NCI-H446 (cell line): ENCODE results near the gene IER5.

Experiments used
- DNase-seq, 2 experiments: peaks; one replicate each; lab custom pipeline; 2025; lab: John Stamatoyannopoulos, UW

Gene IER5

DNA sequence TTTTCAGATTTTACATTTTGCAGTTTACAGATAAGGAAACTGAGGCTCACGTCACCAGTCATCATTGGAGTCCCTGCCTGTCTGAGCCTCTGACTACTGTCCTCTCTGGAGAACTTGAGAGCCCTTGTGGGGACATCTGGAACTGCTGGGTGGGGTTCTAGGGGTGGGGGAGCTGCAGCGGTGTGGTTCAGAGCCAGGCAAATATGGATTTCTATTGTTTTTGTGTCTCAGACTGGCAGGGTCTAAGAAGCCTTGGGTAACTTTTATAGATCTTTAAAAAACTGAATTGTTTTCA, 46.9 kb downstream of the IER5 start:
- DNase-seq, result no peak

DNA sequence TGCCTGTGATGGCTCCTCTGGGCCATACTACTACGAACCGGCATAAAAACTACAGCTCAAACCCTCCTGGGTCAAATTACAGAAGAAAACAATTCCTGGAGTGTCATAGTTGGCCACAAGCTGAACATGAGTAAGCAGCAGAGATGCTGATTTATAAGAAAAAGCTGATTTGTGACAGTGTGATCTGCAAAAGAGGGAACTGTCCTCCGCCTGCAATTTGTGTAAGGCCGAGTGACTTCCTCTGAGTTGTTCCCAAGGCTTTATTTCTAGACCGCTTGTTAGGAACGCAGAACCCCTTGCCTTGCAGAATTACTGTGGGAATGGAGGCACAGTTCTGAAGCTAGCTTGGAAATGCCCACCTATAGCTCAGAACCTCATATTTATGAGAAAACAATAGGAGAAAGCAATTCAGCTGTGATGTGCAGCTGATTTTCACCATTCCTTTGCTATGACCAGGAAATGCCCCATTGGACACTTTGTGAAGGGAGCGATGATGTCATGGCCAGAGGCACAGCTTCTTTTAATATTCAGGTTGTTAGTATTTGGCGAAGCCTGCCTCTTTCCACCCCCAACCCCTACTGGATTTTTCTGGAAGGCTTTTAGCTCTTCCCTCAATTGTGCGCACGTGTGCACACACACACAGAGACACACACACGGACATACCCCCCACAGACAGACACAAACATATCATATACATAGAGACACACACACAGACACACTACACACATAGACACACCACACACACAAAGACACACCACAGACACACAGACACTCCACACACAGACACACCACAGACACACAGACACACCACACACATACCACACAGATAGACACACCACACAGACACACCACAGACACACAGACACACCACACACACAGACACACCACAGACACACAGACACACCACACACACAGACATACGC, 47.6 kb downstream of the IER5 start:
- DNase-seq, result no peak

- no peak for DNase-seq
Observed at GRCh38 chr1:181136738-181137122, 48.2 kb downstream of the IER5 start.

DNA sequence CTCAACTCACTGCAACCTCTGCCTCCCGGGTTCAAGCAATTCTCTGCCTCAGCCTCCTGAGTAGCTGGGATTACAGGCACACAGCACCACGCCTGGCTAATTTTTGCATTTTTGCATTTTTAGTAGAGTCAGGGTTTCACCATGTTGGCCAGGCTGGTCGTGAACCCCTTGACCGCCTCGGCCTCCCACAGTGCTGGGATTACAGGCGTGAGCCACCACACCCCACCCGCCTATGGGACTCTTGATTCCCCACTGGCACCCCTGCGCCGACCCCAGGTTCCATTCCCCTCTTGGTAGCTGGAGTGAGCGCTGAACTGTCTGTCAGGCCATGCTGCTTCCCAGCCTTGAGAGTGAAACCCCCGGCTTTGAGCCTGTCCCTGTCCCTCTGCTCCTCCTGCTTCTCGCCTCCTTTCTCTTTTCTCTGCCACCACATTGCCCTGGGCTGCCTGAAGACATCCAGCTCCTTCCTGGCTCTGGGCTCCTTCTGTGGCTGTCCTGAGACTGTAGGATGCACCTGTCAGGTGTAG, 48.8 kb downstream of the IER5 start:
- no peak for DNase-seq

DNA sequence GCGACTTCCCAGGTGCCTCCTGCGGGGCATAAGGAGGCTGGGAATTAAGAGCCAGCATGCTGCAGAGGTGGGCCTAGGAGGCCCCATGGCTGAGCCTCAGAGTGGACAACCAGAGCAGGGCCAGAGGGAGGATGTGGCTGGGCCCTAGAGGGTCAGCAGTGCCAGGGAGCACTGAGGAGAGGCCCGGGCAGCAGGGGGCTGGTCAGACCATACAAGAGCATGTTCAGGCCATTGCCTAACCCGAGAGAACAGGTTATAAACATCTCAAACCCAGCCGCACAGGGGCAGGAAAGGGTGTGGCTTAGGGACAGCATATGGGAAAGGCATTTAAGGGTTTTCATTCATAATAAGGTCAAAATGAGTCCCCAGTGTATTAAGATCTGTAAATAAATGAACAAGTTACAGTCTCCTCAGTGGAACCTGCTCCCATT, 51.1 kb downstream of the IER5 start:
- DNase-seq, result no peak

- DNase-seq, result no peak
Observed at GRCh38 chr1:181140398-181140797, 51.9 kb downstream of the IER5 start.

- DNase-seq, result no peak
Observed at GRCh38 chr1:181140891-181141290, 52.4 kb downstream of the IER5 start.

DNA sequence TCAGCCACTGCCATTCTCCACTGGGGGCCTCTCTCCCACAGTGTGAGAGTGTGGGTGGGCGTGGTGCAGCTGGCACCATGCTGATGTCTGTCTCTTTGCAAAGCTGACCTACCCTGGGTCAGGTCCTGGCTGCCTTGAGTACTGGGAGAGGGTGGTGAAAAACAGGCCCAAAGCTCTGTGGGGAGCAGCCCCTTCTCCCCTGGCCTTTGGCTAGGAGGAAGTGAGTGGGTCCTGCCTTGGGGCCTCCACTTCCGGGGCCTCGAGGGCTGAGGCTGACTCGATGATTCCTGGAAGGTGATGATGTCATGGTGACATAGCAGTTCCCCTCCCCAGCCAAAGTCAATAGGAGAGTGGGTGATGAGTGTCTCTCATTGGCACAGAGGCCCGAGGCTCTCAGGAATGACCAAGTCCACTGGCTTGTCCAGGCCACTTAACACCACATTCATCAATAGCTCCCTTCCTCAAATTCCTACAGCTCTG, 53.0 kb downstream of the IER5 start:
- no peak for DNase-seq
